ES-I3 (cell line): Measurements from ENCODE around the gene SVOP.
"Not testable (repeated sequence)": the region's sequence is repeated elsewhere in the genome, so short reads cannot be mapped to it uniquely, and the experiment has no call there.

Experiments
- H3K36me3 ChIP-seq: 2 replicates; pipeline ENCODE4 v1.6.1; 2013; ENCODE audit warnings: mild to moderate bottlenecking, low read length, control low read depth, moderate library complexity; ENCODE audit not compliant: insufficient read depth
- H3K4me1 ChIP-seq: 2 replicates; pipeline ENCODE4 v1.6.1; 2013; ENCODE audit warnings: mild to moderate bottlenecking, control low read depth, low read length; ENCODE audit not compliant: insufficient read depth
- H3K9ac ChIP-seq: 2 replicates; pipeline ENCODE4 v1.6.1; 2013; ENCODE audit warnings: low read depth, mild to moderate bottlenecking, low read length, moderate library complexity
- H3K9me3 ChIP-seq: 2 replicates; pipeline ENCODE4 v1.6.1; 2013; ENCODE audit warnings: mild to moderate bottlenecking, low read length, moderate library complexity; ENCODE audit not compliant: control insufficient read depth, insufficient read depth

The SVOP gene

DNA sequence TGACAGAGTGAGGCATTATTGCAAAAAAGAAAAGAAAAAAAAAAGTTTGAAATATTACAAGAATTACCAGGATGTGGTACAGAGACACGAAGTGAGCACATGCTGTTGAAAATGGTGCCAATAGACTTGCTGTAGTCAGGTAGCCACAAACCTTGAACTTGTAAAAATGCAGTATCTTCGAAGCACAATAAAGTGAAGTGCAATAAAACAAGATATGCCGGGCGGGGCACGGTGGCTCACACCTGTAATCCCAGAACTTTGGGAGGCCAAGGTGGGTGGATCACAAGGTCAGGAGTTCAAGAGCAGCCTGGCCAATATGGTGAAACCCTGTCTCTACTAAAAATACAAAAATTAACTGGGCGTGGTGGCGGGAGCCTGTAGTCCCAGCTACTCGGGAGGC, 28.9 kb upstream of the SVOP start:
- not testable (repeated sequence) for H3K36me3 ChIP-seq, H3K9ac ChIP-seq, H3K9me3 ChIP-seq, H3K4me1 ChIP-seq

GRCh38 chr12:109048706-109049105, 27.8 kb upstream of the SVOP start:
- not testable (repeated sequence) for H3K9me3 ChIP-seq, H3K36me3 ChIP-seq, H3K4me1 ChIP-seq, H3K9ac ChIP-seq

DNA sequence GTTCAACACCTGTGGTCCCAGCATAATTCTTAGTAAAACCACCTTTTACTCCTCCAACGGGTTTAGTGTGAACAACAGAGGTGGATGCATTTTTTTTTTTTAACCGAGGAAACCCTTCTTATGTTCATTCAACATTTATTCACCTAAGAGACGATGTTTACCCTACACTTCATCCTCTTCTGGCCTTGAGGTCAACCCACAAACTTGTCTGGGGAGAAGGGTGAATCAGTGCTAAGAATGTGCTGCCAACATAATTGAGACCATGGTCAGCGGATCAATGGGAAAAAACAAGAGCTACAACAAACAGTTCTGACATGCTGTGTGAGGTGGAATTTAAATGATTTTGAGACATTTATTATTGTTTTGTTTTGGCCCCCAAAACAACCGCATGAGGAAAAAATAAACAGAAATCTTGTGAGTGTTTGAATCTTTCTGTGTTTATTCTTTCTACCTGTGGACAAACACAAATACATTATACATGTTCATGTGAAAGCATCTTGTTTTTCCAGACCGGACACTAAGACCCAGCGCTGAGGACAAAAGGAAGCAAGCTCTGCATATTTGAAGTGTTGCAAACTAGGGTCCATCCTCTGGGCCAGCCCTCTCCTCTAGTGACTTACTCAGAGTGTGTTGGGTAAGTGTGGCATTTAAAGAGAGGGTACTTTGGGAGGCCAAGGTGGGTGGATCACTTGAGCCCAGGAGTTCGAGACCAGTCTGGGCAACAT, 26.4 kb upstream of the SVOP start:
- no peaks in the 10 kb centered on the region for H3K36me3 ChIP-seq
- H3K9ac ChIP-seq: no peak overlapping the region
- no peaks in the 10 kb centered on the region for H3K4me1 ChIP-seq
- no peaks in the 10 kb centered on the region for H3K9me3 ChIP-seq

DNA sequence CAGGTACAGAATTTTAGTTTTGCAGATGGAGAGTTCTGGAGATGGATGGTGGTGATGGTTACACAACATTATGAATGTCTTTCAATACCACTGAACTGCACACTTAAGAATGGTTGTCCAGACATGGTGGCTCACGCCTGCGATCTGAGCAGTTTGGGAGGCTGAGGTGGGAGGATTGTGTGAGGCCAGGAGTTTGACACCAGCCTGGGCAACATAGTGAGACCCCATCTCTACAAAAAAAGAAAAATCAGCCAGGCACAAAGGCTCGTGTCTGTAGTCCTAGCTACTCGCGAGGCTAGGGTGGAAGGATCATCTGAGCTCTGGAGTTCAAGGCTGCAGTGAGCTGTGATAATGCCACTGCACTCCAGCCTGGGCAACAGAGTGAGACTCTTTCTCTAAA, 23.4 kb upstream of the SVOP start:
- H3K4me1 ChIP-seq: no peaks in the 10 kb centered on the region
- H3K9me3 ChIP-seq: no peaks in the 10 kb centered on the region
- H3K36me3 ChIP-seq: no peaks in the 10 kb centered on the region
- no peak overlapping the region for H3K9ac ChIP-seq

- no peaks in the 10 kb centered on the region for H3K36me3 ChIP-seq
- H3K9ac ChIP-seq: no peak overlapping the region
- no peaks in the 10 kb centered on the region; the same call in 1 of the 2 replicates for H3K9me3 ChIP-seq
- H3K4me1 ChIP-seq: no peaks in the 10 kb centered on the region
Observed at GRCh38 chr12:109036975-109037374, 16.1 kb upstream of the SVOP start.

DNA sequence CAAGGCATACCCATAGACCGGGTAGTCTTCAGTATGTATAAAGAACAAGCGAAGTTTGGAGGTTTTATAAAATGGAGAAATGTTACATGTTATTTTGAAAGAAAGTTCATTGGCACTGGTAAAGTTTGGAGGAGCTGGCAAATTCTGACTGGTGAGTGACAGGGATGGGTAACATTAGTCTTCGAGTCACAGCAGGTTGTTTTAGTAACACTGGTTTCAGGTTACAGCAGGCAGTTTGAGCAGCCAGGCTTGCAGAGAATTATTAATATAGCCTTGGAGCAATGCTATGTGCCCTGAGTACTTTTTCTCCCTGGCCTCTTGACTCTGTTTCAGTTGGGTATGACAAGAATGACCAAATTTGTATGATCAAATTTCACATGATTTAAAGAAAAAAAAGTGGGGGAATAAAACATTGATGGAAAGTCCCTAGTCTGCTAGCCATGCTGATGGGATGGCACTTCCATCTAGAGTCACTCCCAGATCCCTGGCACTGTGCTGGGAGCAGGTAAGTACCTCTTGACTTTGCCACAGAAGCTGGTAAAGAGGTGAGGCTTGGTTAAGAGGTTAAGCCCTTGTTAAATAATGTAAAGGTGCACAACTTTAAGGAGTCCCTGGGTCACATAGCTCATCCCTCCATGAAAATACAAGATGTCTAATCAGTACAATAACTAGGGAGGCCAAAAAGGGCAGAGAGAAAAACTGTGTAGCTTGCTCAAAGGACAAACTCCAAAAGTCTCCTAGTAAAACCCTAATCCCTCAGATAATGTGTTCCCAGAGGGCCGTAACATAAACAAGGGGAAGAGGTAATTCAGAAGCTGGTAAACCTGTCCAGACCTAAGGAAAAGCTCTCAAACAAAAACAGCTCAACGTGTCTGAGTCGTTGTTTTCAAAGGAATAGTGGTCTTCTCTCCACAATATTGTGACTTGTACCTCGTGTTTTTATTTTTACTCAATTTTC, 12.7 kb upstream of the SVOP start:
- Histone ChIP-seq H3K9ac (no peak overlapping the region), H3K9me3 (no peaks in the 10 kb centered on the region; the same call in 1 of the 2 replicates)

DNA sequence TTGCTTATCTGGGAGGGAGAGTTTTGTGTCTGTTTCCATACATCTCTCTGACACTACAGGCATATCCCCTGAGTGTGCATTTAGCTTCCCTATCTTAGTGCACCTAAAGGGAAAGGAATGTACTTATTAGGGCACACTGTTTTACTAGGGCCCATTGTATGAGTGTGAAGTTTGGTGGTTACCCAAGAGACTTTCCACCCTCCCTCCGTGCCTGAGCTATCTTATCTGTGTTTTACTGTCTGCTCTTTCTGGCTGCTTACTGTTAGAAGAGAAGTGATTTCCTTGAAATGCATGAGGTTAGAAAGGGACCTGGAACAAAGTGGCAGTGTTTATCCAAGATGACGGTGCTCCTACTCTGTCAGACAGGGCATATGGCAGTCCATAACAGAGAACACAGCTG, 8.5 kb upstream of the SVOP start:
- no peaks in the 10 kb centered on the region for H3K36me3 ChIP-seq
- no peaks in the 10 kb centered on the region; the same call in 1 of the 2 replicates for H3K9me3 ChIP-seq
- H3K4me1 ChIP-seq: no peaks in the 10 kb centered on the region
- H3K9ac ChIP-seq: no peak overlapping the region

More for the DNA sequence above, 12.7 kb upstream of the SVOP start:
- Histone ChIP-seq H3K4me1 (no peaks in the 10 kb centered on the region), H3K36me3 (no peaks in the 10 kb centered on the region)

DNA sequence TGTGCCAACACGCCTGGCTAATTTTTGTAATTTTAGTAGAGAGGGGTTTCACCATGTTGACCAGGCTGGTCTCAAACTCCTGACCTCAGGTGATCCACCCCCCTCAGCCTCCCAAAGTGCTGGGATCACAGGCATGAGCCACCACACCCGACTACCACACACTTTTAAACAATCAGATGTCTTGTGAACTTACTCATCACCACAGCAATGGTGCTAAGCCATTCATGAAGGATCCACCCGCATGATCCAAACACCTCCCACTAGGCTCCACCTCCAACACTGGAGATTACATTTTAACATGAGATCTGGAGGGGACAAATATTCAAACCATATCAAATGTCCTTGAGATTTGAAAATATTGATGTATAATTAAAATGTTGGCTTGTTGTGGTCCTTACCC, 7.8 kb upstream of the SVOP start:
- H3K9ac ChIP-seq, H3K9me3 ChIP-seq, H3K4me1 ChIP-seq, H3K36me3 ChIP-seq: not testable (repeated sequence)

DNA sequence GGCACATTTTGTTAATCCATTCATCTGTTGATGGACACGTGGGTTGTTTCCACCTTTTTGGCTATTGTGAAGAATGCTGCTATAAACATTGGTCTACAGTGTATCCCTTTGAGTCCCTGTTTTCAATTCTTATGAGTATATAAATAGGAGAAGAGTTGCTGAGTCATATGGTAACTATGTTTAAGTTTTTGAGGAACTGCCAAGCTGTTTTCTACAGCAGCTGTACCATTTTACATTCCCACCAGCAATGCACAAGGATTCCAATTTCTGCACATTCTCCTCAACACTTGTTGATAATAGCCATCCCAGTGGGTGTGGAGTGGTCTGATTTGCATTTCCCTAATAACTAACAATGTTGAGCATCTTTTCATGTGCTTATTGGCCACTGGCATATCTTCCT, 6.9 kb upstream of the SVOP start:
- no peak overlapping the region for H3K9ac ChIP-seq

DNA sequence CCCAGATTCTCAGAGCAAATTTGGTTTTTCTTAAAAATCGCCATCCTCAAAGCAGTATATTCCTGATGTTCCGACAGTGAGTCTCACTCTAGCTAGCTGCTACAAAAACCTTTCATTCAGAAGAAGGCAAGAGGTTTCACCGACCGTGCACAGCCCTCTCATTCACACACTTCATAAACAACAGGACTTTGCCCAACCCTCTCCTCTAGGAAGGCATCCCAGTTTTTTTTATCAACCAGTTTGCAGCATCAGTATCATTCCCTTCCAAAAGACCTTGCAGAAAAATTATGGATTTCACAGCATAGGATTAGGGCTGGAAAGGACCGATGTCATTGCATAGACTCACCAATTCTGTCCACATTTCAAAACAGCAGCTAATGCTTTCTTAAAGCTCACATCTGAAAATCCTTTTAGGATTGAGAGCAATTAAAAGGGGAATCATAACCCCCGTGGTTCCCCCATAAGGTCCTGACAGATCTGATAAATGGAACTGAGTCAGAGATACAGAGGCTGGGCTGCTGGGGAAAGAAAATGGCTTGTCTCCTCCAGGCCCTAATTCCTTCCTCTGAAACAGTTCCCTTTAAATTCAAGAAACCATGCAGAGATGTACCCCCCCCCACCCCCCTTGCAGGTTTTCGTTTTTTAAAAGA, 597 bp downstream of the SVOP start:
- Histone ChIP-seq H3K9ac (peak overlapping the region; percentile 27; the same call in 1 of the 2 replicates), H3K36me3 (no peaks in the 10 kb centered on the region), H3K4me1 (no peaks in the 10 kb centered on the region), H3K9me3 (no peaks in the 10 kb centered on the region)

More for the DNA sequence above, 6.9 kb upstream of the SVOP start:
- Histone ChIP-seq H3K9me3 (no peaks in the 10 kb centered on the region), H3K36me3 (no peaks in the 10 kb centered on the region), H3K4me1 (no peaks in the 10 kb centered on the region)

GRCh38 chr12:109018296-109018695, 2.6 kb downstream of the SVOP start:
- Histone ChIP-seq H3K36me3 (no peaks in the 10 kb centered on the region), H3K4me1 (no peaks in the 10 kb centered on the region), H3K9ac (no peak overlapping the region), H3K9me3 (no peaks in the 10 kb centered on the region)

DNA sequence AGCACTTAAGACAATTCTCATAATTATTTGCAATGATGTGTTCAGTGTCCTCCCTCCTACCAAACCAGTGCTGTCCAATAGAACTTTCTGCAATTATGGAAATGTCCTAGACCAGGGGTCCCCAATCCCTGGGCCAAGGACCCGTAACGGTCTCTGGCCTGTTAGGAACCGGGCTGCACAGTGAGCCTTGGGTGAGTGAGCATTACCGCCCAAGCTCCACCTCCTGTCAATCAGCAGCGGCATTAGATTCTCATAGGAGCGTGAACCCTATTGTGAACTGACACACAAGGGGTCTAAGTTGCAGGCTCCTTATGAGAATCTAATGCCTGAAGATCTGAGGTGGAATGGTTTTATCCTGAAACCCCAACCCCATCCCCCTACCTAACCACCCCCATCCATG, 3.9 kb downstream of the SVOP start:
- Histone ChIP-seq H3K4me1 (no peaks in the 10 kb centered on the region), H3K9me3 (no peaks in the 10 kb centered on the region)

GRCh38 chr12:109016016-109016415, 4.9 kb downstream of the SVOP start:
- Histone ChIP-seq H3K4me1 (no peaks in the 10 kb centered on the region), H3K9me3 (no peaks in the 10 kb centered on the region), H3K36me3 (no peaks in the 10 kb centered on the region)

More for the DNA sequence above, 3.9 kb downstream of the SVOP start:
- Histone ChIP-seq H3K9ac (no peak overlapping the region), H3K36me3 (no peaks in the 10 kb centered on the region)

DNA sequence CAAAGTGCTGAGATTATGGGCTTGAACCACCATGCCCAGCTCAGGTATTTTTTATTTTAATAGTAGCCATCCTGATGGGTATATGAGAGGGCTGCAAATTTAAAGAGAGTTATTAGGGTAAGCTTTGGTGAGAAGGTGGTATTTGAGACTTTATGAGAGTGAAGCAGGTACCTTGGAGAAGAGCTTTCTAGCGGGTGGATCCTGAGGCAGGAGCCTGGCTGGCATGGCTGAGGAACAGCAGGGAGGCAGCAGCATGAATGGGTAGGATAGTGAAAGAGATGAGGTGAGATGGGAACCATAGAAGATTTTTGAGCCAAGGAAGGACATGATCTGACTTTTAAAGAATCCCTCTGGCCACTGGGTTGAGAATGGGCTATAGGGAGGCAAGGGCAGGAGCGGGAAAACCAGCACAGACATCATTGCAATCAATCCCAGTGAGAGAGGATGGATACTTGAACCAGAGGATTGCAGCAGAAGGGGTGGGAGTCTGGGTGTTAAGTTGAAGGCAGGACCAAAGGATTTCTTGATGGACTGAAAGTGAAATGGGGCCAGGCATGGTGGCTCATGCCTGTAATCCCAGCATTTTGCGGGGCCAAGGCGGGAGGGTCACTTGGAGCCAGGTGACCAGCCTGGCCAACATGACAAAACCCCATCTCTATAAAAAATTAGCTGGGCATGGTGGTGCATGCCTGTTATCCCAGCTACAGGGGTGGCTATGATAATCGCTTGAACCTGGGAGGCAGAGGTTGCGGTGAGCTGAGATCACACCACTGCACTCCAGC, 5.7 kb downstream of the SVOP start:
- Histone ChIP-seq H3K4me1 (no peaks in the 10 kb centered on the region), H3K9me3 (no peaks in the 10 kb centered on the region), H3K9ac (no peak overlapping the region), H3K36me3 (no peaks in the 10 kb centered on the region)

More at GRCh38 chr12:109016016-109016415, 4.9 kb downstream of the SVOP start:
- H3K9ac ChIP-seq: no peak overlapping the region
